Measurements from ENCODE around the gene ZNF329.

The ZNF329 gene
- long read RNA-seq, partial matches to known transcripts: 0 of 8 reads
- long read RNA-seq, other reads (novel, unspliced or antisense): 5 of 8 reads

- peak; percentile 64 to 86 for DNase-seq (ENCODE audit: low read depth in 1 of 2, low spot score in 1 of 2)
- Histone ChIP-seq H3K27me3 (ENCODE audit: insufficient read depth, poor library complexity, severe bottlenecking) (no peaks in the 10 kb centered on the region), H3K27ac (replicated peaks) (peak within 1 kb of the TSS; percentile 79), H3K4me3 (replicated peaks; ENCODE audit: insufficient read depth, low read length) (peak within 1 kb of the TSS; percentile 99)
- no peak for TF ChIP-seq CTCF (IDR thresholded peaks at IDR 0.05; ENCODE audit: insufficient read depth, low read length)
- TF ChIP-seq GABPA (IDR thresholded peaks at IDR 0.05; ENCODE audit: low read depth): no peak
- TF ChIP-seq SPI1 (IDR thresholded peaks at IDR 0.05; ENCODE audit: borderline replicate concordance, low read depth): no peak
- TF ChIP-seq REST (IDR thresholded peaks at IDR 0.05; ENCODE audit: insufficient replicate concordance, low read depth): no peak
- TF ChIP-seq POLR2AphosphoS5 (IDR thresholded peaks at IDR 0.05; ENCODE audit: low read depth): peak; percentile 58; the same call in 1 of the 2 replicates
Observed at GRCh38 chr19:58150328-58150921, at the start of gene ZNF329. Gene ZNF329, minus strand, starts transcription at chr19:58150789. Its CDS starts 21,286 bp downstream, at chr19:58129503.

GRCh38 chr19:58196901-58197616 is 46.5 kb upstream of the ZNF329 start:
- H3K4me3 ChIP-seq (replicated peaks; ENCODE audit: insufficient read depth, low read length): no peak overlapping the region
- no peaks in the 10 kb centered on the region for H3K27me3 ChIP-seq (ENCODE audit: insufficient read depth, poor library complexity, severe bottlenecking)
- no peak overlapping the region for H3K27ac ChIP-seq (replicated peaks)
- DNase-seq (ENCODE audit: low read depth in 1 of 2, low spot score in 1 of 2): peak; percentile 9 to 40
- TF ChIP-seq REST (IDR thresholded peaks at IDR 0.05; ENCODE audit: insufficient replicate concordance, low read depth): no peak

- TF ChIP-seq REST (IDR thresholded peaks at IDR 0.05; ENCODE audit: insufficient replicate concordance, low read depth): no peak
- no peak for TF ChIP-seq SPI1 (IDR thresholded peaks at IDR 0.05; ENCODE audit: borderline replicate concordance, low read depth)
- TF ChIP-seq GABPA (IDR thresholded peaks at IDR 0.05; ENCODE audit: low read depth): no peak
- no peak for TF ChIP-seq POLR2AphosphoS5 (IDR thresholded peaks at IDR 0.05; ENCODE audit: low read depth)
- TF ChIP-seq CTCF (IDR thresholded peaks at IDR 0.05; ENCODE audit: insufficient read depth, low read length): no peak
- Histone ChIP-seq H3K4me3 (replicated peaks; ENCODE audit: insufficient read depth, low read length) (peak overlapping the region; percentile 78), H3K27me3 (ENCODE audit: insufficient read depth, poor library complexity, severe bottlenecking) (no peaks in the 10 kb centered on the region), H3K27ac (replicated peaks) (peak overlapping the region; percentile 99)
- DNase-seq (ENCODE audit: low read depth in 1 of 2, low spot score in 1 of 2): peak in 1 of 2 experiments; percentile 73
Observed at GRCh38 chr19:58183817-58184215, 33.2 kb upstream of the ZNF329 start.

All from HL-60 (cell line).